Panc1 (cell line): Measurements from ENCODE around the gene FSIP1. TPM values are rescaled to one million over a fixed set of nuclear protein-coding genes. Genes with fewer than 3 reads are reported as not detected.

Experiments
- ATAC-seq: fragments of 200-7000 bp; cut with Tn5 transposase; 2 replicates; pipeline ENCODE4 v1.9.1; 2020; ENCODE audit warnings: mild to moderate bottlenecking, moderate library complexity
- BruUV-seq: library from RNA; stranded (reverse); fragments of 400-500 nt; replicated peaks from 2 replicates; lab custom pipeline; 2021; lab: Mats Ljungman, UMichigan
- CTCF ChIA-PET: fragments of 300-600 bp; sonication (Branson Sonifier 250); formaldehyde crosslinking; loops from one replicate; lab custom pipeline; 2022; ENCODE audit warnings: antibody characterized with exemption; lab: Charles Lee
- POLR2A ChIA-PET: fragments of 300-600 bp; sonication (Branson Sonifier 250); formaldehyde crosslinking; loops from one replicate; lab custom pipeline; 2022; ENCODE audit warnings: antibody characterized with exemption; lab: Charles Lee
- DNase-seq: peaks from one replicate; pipeline ENCODE4 v3.0.0-alpha.2; 2010; ENCODE audit warnings: low read depth, low spot score
- H3K27ac ChIP-seq: 2 replicates; pipeline ENCODE4 v1.5.1; 2011; ENCODE audit warnings: mild to moderate bottlenecking, low read length, inconsistent platforms
- H3K27me3 ChIP-seq: fragments of 200-500 bp; sonication (Bioruptor generic); 2 replicates; pipeline ENCODE4 v1.6.0; 2014; ENCODE audit warnings: low read length, inconsistent platforms; ENCODE audit not compliant: control insufficient read depth, insufficient read depth
- H3K36me3 ChIP-seq: fragments of 200-500 bp; sonication (Bioruptor generic); 2 replicates; pipeline ENCODE4 v1.5.1; 2014; ENCODE audit warnings: inconsistent platforms, mild to moderate bottlenecking, low read length, moderate library complexity; ENCODE audit not compliant: control insufficient read depth, insufficient read depth
- H3K4me1 ChIP-seq: 2 replicates; pipeline ENCODE4 v1.5.1; 2011; ENCODE audit warnings: inconsistent platforms, mild to moderate bottlenecking, low read length, moderate library complexity; ENCODE audit not compliant: control insufficient read depth, insufficient read depth
- H3K4me3 ChIP-seq, 2 experiments: 2 replicates each; pipeline ENCODE4 v1.5.1; 2011 to 2012; ENCODE audit warnings: low read depth in 2 of 2, low read length in 2 of 2, mild to moderate bottlenecking in 2 of 2, inconsistent platforms in 1 of 2, moderate library complexity in 1 of 2
- H3K9me3 ChIP-seq: fragments of 200-500 bp; sonication (Bioruptor generic); 2 replicates; pipeline ENCODE4 v1.5.1; 2014; ENCODE audit warnings: low read depth, mild to moderate bottlenecking, inconsistent platforms, low read length, moderate library complexity; ENCODE audit not compliant: control insufficient read depth, insufficient read depth
- POLR2AphosphoS5 ChIP-seq: IDR thresholded peaks from 2 replicates; pipeline ENCODE4 v1.6.1; 2012; ENCODE audit warnings: mild to moderate bottlenecking, low read depth, low read length, moderate library complexity
- REST ChIP-seq, 2 experiments: IDR thresholded peaks; 2 replicates each; pipeline ENCODE4 v1.6.1; 2011 to 2012; ENCODE audit warnings: low read depth in 2 of 2, control low read depth in 1 of 2, low read length in 1 of 2, mild to moderate bottlenecking in 1 of 2, moderate library complexity in 1 of 2; ENCODE audit not compliant: insufficient read depth in 1 of 2
- SIN3A ChIP-seq: IDR thresholded peaks from 2 replicates; pipeline ENCODE4 v1.6.1; 2012; ENCODE audit warnings: low read depth, mild to moderate bottlenecking, low read length, moderate library complexity, borderline replicate concordance; ENCODE audit not compliant: insufficient read depth
- TCF7L2 ChIP-seq: IDR thresholded peaks from 2 replicates; pipeline ENCODE4 v1.6.1; 2011; ENCODE audit warnings: mild to moderate bottlenecking, low read depth, low read length, inconsistent platforms
- in situ Hi-C: cut with HindIII; loops from 2 replicates; pipeline ENCODE4 v1.10.0; 2016; ENCODE audit warnings: low sequenced_read_pairs, low pct_unique_long_range_greater_than_20kb
- intact Hi-C: fragments of 100-400 bp; cut with micrococcal nuclease; formaldehyde crosslinking; loops from one replicate; pipeline ENCODE4 v1.10.0; 2022; ENCODE audit not compliant: unreplicated experiment
- total RNA-seq: library from RNA; stranded (reverse); gene quantifications from one replicate; pipeline ENCODE4 v1.2.1, GENCODE V29; 2021; ENCODE audit not compliant: unreplicated experiment
- TF ChIP-seq, protein P1 (sequence below): fragments of 450-650 bp; IDR thresholded peaks from 2 replicates; pipeline ENCODE4 v1.5.1; 2017; ENCODE audit warnings: mild to moderate bottlenecking

Gene FSIP1
- total RNA-seq, 1 experiment from 2014 or later: 1.4 TPM

GRCh38 chr15:39748276-39748675, 34.4 kb downstream of the FSIP1 start:
- DNase-seq (no peak), ATAC-seq (no peak)
- no peak for TF ChIP-seq TCF7L2
- no peaks in the 10 kb centered on the region for H3K36me3 ChIP-seq
- no peaks in the 10 kb centered on the region for H3K4me1 ChIP-seq
- ChIA-PET POLR2A (no interaction called here), CTCF (no interaction called here)
- no TSS peak for BruUV-seq
- H3K9me3 ChIP-seq: no peaks in the 10 kb centered on the region
- no peak overlapping the region for H3K4me3 ChIP-seq
- no peak overlapping the region for H3K27ac ChIP-seq
- no peaks in the 10 kb centered on the region for H3K27me3 ChIP-seq
- in situ Hi-C loops: no loop called here
- intact Hi-C loops: no loop called here

DNA sequence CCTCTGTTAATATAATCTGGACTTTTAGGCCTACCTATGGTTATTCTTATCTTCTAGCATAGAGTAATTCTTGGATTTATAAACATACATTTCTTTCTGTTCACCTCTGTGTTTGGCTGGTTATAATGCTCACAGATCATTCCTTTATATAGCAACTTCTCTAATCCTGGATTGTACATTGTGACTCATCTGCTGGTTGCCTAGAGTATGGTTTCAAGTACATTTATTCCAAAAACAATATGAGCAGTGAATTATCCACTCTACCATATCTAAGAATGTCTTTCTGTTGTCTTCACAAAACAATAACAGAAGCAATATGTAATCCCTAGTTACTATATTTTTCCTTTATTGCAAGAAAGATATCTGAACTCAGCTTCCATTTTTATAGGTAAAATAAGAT, 35.3 kb downstream of the FSIP1 start:
- no peaks in the 10 kb centered on the region for H3K9me3 ChIP-seq
- DNase-seq (no peak), ATAC-seq (no peak)
- H3K4me1 ChIP-seq: no peaks in the 10 kb centered on the region
- intact Hi-C loops (no loop called here), in situ Hi-C loops (no loop called here)
- BruUV-seq: no TSS peak
- no peak overlapping the region for H3K27ac ChIP-seq
- H3K27me3 ChIP-seq: no peaks in the 10 kb centered on the region
- ChIA-PET CTCF (no interaction called here), POLR2A (no interaction called here)
- no peaks in the 10 kb centered on the region for H3K36me3 ChIP-seq
- H3K4me3 ChIP-seq: no peak overlapping the region
- no peak for TF ChIP-seq SIN3A
- TF ChIP-seq REST (IDR thresholded peaks at IDR 0.05; ENCODE audit: insufficient read depth in 1 of 2, low read depth in 2 of 2, low read length in 1 of 2): no peak
- TF ChIP-seq, protein P1, sequence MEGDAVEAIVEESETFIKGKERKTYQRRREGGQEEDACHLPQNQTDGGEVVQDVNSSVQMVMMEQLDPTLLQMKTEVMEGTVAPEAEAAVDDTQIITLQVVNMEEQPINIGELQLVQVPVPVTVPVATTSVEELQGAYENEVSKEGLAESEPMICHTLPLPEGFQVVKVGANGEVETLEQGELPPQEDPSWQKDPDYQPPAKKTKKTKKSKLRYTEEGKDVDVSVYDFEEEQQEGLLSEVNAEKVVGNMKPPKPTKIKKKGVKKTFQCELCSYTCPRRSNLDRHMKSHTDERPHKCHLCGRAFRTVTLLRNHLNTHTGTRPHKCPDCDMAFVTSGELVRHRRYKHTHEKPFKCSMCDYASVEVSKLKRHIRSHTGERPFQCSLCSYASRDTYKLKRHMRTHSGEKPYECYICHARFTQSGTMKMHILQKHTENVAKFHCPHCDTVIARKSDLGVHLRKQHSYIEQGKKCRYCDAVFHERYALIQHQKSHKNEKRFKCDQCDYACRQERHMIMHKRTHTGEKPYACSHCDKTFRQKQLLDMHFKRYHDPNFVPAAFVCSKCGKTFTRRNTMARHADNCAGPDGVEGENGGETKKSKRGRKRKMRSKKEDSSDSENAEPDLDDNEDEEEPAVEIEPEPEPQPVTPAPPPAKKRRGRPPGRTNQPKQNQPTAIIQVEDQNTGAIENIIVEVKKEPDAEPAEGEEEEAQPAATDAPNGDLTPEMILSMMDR: no peak
- TF ChIP-seq POLR2AphosphoS5: no peak
- no peak for TF ChIP-seq TCF7L2

DNA sequence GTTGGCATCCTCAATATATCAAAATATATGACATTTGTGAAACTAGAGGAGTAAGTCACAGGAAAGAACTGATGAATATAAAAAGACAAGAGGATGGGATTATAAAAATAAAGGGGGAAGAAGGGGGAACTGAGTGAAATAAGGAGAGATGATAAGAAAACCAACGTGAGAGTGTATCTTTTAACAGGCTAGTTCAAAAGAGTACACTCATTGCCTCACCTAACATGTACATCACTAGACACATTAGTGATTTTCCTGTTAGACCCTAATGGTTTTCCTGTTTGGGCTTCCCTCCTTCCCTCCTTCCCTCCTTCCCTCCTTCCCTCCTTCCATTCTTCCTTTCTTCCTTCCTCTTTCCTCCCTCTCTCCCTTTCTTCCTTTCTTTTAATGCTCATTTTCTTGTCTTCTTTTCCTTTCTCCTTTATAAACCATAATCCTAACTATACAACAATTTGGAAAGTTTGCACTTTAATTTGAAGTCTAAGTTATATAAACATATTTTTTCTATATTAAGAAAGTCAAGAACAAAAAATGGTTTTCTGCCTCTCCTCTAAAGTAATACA, 35.8 kb downstream of the FSIP1 start:
- Histone ChIP-seq H3K27me3 (no peaks in the 10 kb centered on the region), H3K4me3 (no peak overlapping the region), H3K27ac (no peak overlapping the region), H3K4me1 (no peaks in the 10 kb centered on the region), H3K9me3 (no peaks in the 10 kb centered on the region), H3K36me3 (no peaks in the 10 kb centered on the region)
- DNase-seq: no peak
- intact Hi-C loops (no loop called here), in situ Hi-C loops (no loop called here)
- TF ChIP-seq SIN3A (no peak), REST (IDR thresholded peaks at IDR 0.05; ENCODE audit: insufficient read depth in 1 of 2, low read depth in 2 of 2, low read length in 1 of 2) (no peak), TCF7L2 (no peak), POLR2AphosphoS5 (no peak)
- TF ChIP-seq, protein P1: no peak
- ChIA-PET POLR2A (no interaction called here), CTCF (no interaction called here)
- ATAC-seq: no peak
- no TSS peak for BruUV-seq
